ENCODE results near the gene FMO3. TPM values are rescaled to one million over a fixed set of nuclear protein-coding genes. Genes with fewer than 3 reads are reported as not detected.

FMO3 gene
- total RNA-seq, 4 donors from 2014 or later: 3.2 to 16.5 (median 5.9) TPM

DNA sequence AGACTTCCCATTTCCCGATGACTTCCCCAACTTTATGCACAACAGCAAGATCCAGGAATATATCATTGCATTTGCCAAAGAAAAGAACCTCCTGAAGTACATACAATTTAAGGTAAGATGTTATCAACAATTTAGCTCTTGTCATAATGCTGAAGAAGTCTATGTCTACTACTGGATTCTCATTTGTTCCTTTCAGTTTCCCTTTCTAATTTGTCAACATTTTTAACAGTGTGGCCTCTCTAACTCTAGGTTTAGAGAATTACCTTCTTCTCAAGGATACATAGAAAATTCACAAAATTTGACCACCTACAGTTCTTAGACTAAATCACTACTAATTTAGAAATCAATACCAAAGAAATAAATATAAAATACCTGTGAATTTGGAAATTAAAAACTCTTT lies 13.2 kb downstream of the FMO3 start:
- DNase-seq (ENCODE audit: low spot score) (no peak), ATAC-seq (ENCODE audit: low FRiP score) (no peak)
- TF ChIP-seq CTCF (IDR thresholded peaks at IDR 0.05): no peak

- DNase-seq (ENCODE audit: low spot score): no peak
- TF ChIP-seq CTCF (IDR thresholded peaks at IDR 0.05): no peak
- no peak for ATAC-seq (ENCODE audit: low FRiP score)
Measured at GRCh38 chr1:171107262-171107940, 16.7 kb downstream of the FMO3 start.

DNA sequence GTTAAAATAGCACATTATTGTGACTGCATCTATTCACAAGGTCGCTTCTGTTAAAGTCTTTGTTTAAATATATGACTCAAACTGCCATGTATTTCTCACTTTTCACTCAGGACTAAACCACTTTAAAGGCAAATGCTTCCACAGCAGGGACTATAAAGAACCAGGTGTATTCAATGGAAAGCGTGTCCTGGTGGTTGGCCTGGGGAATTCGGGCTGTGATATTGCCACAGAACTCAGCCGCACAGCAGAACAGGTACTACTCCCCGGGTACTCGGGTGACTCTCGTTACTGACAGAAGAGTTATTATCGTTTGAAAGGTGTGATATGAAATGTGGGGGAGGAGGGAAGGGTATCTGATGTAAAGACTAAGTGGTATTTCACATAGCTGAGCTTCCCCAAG lies 17.3 kb downstream of the FMO3 start:
- ATAC-seq (ENCODE audit: low FRiP score) (no peak), DNase-seq (ENCODE audit: low spot score) (no peak)
- no peak for TF ChIP-seq CTCF (IDR thresholded peaks at IDR 0.05)

- DNase-seq (ENCODE audit: low spot score) (no peak), ATAC-seq (ENCODE audit: low FRiP score) (no peak)
- no peak for TF ChIP-seq CTCF (IDR thresholded peaks at IDR 0.05)
Measured at GRCh38 chr1:171109966-171110365, 19.3 kb downstream of the FMO3 start.

DNA sequence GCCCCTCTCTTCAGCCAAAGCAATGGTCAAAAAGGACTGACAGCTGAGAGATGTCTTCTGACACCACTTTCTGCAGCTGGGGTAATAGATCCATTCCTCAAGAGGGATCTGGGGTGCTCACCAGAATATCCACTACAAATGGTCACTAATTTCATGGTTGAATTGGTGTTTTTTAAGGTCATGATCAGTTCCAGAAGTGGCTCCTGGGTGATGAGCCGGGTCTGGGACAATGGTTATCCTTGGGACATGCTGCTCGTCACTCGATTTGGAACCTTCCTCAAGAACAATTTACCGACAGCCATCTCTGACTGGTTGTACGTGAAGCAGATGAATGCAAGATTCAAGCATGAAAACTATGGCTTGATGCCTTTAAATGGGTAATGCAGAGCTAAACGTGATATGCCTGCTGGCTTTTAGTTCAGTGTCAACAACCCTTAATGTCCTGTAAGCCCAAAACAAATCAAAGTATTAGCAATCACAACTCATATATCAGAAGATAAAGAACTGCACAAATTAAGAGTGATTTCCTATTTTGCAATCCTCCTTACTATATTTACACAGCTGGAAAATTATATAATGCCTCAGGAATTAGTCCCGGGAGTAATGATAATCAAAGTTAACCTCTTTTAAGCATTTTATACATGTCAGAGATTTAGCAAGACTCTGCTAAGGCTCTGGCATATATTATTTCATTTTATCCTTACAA lies 20.1 kb downstream of the FMO3 start:
- ATAC-seq (ENCODE audit: low FRiP score) (no peak), DNase-seq (ENCODE audit: low spot score) (no peak)
- no peak for TF ChIP-seq CTCF (IDR thresholded peaks at IDR 0.05)

GRCh38 chr1:171112119-171112518 lies 21.4 kb downstream of the FMO3 start:
- no peak for TF ChIP-seq CTCF (IDR thresholded peaks at IDR 0.05)
- no peak for DNase-seq (ENCODE audit: low spot score)
- ATAC-seq (ENCODE audit: low FRiP score): no peak

GRCh38 chr1:171113382-171113781 lies 22.7 kb downstream of the FMO3 start:
- no peak for ATAC-seq (ENCODE audit: low FRiP score)
- TF ChIP-seq CTCF (IDR thresholded peaks at IDR 0.05): no peak
- DNase-seq (ENCODE audit: low spot score): no peak
